ENCODE data around the gene DNTT.

- TF ChIP-seq, protein P1, sequence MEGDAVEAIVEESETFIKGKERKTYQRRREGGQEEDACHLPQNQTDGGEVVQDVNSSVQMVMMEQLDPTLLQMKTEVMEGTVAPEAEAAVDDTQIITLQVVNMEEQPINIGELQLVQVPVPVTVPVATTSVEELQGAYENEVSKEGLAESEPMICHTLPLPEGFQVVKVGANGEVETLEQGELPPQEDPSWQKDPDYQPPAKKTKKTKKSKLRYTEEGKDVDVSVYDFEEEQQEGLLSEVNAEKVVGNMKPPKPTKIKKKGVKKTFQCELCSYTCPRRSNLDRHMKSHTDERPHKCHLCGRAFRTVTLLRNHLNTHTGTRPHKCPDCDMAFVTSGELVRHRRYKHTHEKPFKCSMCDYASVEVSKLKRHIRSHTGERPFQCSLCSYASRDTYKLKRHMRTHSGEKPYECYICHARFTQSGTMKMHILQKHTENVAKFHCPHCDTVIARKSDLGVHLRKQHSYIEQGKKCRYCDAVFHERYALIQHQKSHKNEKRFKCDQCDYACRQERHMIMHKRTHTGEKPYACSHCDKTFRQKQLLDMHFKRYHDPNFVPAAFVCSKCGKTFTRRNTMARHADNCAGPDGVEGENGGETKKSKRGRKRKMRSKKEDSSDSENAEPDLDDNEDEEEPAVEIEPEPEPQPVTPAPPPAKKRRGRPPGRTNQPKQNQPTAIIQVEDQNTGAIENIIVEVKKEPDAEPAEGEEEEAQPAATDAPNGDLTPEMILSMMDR (IDR thresholded peaks at IDR 0.05), result no peak
- no peak for TF ChIP-seq POLR2A (IDR thresholded peaks at IDR 0.05)
Measured at GRCh38 chr10:96298362-96298761, 5.9 kb upstream of the DNTT start.

Measured in testis (tissue), 2 donors.